HG03565 (cell line): ENCODE data around the gene ADD2.

ENCODE experiments used
- ATAC-seq: cut with Tn5 transposase; IDR thresholded peaks from one replicate; pipeline ENCODE4 v1.9.1; 2021; ENCODE audit warnings: mild to moderate bottlenecking, moderate library complexity; ENCODE audit not compliant: unreplicated experiment

ADD2 gene

GRCh38 chr2:70607121-70607561 lies 160.9 kb downstream of the ADD2 start:
- no peak for ATAC-seq
